ENCODE results near the gene KLHDC9.

KLHDC9 gene

DNA sequence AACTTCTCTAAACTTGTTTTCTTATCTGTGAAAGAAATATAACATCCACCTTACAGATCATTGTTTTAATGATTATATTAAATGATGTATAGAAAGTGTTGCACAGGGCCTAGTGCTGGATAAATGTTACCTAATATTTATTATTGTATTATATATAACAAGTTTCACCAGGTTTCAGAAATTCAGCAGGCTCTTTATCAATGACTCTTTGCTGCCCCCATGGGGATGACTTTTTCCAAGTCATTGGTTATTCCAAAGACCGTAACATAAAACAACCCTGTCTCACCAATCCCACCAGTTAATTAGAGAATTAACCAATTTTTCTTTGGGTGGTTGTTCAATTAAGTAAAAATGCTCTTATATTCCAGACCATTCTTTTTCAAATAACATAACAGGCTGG, 41.6 kb downstream of the KLHDC9 start:
- peak; percentile 63 to 80 for DNase-seq
- TF ChIP-seq GATA1 (IDR thresholded peaks at IDR 0.05; ENCODE audit: low read depth, low read length) (no peak), POLR2A (IDR thresholded peaks at IDR 0.05; ENCODE audit: low read length) (no peak)

DNA sequence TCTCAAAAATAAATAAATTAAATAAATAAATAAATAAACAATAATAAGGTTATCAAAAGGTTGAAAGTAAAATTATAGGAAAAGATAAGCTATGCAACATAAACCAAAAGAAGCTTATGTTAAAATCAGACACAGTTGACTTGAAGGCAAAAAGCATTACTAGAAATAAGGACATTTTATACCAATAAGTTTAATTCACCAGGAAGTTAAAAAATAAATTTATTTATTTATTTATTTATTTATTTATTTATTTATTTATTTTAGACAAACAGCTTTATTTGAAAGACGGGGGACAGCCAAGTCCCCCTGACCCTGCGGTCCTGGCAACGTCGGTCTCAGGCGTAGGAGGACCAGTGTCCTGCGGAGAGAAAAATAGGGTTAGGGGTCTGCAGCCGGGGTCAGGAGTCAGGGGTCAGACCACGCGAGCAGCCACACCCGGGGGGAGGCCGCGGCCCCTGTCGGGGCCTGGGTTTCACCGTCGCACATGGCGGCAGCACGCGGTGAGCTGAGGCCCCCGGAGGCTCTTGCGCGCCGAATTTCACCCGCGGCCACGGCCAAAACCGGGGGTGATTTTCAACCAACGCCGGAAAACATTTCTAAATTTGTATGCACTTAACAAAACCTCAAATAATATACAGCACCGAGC, 42.7 kb downstream of the KLHDC9 start:
- TF ChIP-seq GATA1 (IDR thresholded peaks at IDR 0.05; ENCODE audit: low read depth, low read length): no peak
- TF ChIP-seq POLR2A (IDR thresholded peaks at IDR 0.05; ENCODE audit: low read length): no peak
- DNase-seq: no peak

GRCh38 chr1:161145832-161146231, 47.7 kb downstream of the KLHDC9 start:
- TF ChIP-seq POLR2A (IDR thresholded peaks at IDR 0.05; ENCODE audit: low read length) (no peak), GATA1 (IDR thresholded peaks at IDR 0.05; ENCODE audit: low read depth, low read length) (no peak)
- no peak for DNase-seq
